GM12878 (cell line): Measurements from ENCODE around the gene BIRC3. TPM values are rescaled to one million over a fixed set of nuclear protein-coding genes. Genes with fewer than 3 reads are reported as not detected.

Experiments used
- ATAC-seq: fragments of 200-7000 bp; cut with Tn5 transposase; 3 replicates; pipeline ENCODE4 v1.9.1; 2020; ENCODE audit warnings: mild to moderate bottlenecking, moderate library complexity
- BruUV-seq: library from RNA; stranded (reverse); fragments of 400-500 nt; replicated peaks from 2 replicates; lab custom pipeline; 2021; lab: Mats Ljungman, UMichigan
- CTCF ChIA-PET: fragments of 300-600 bp; sonication (Branson Sonifier 250); formaldehyde crosslinking; extraction: SDS; loops from one replicate; lab custom pipeline; 2021; ENCODE audit warnings: inconsistent platforms; lab: Yijun Ruan, JAX
- POLR2A ChIA-PET: fragments of 350-600 bp; formaldehyde crosslinking; extraction: SDS; loops from one replicate; lab custom pipeline; 2021; ENCODE audit warnings: inconsistent platforms; lab: Charles Lee
- RAD21 ChIA-PET: fragments of 300-600 bp; sonication (Branson Sonifier 250); formaldehyde crosslinking; loops from one replicate; lab custom pipeline; 2023; ENCODE audit warnings: antibody characterized with exemption; ENCODE audit not compliant: unreplicated experiment; lab: Charles Lee
- SMC1A ChIA-PET: fragments of 300-600 bp; sonication (Branson Sonifier 250); formaldehyde crosslinking; loops from one replicate; lab custom pipeline; 2023; ENCODE audit not compliant: unreplicated experiment, uncharacterized antibody; lab: Charles Lee
- DNase-seq: peaks from one replicate; pipeline ENCODE4 v3.0.0-alpha.2; 2011; ENCODE audit warnings: low read depth, low spot score
- FAIRE-seq: peaks from 3 replicates; lab custom pipeline; 2011; peaks lifted over from hg19 to GRCh38; lab: Jason Lieb, UNC
- H2AFZ ChIP-seq: 2 replicates; pipeline ENCODE4 v1.6.0; 2011; ENCODE audit warnings: low read depth, low read length, control low read depth; ENCODE audit not compliant: control insufficient read depth
- H3K27ac ChIP-seq: 2 replicates; pipeline ENCODE4 v1.5.1; 2011; ENCODE audit warnings: control low read depth; ENCODE audit not compliant: control insufficient read depth, insufficient read depth
- H3K27me3 ChIP-seq, 2 experiments: replicated peaks in 1 of 2; 2 replicates each; pipeline versions ENCODE4 v1.6.0 to v1.6.1; 2011; ENCODE audit warnings: low read length in 1 of 2; ENCODE audit not compliant: control insufficient read depth in 2 of 2, insufficient read depth in 2 of 2
- H3K36me3 ChIP-seq, 2 experiments: 2 replicates each; pipeline ENCODE4 v1.5.1; 2011; ENCODE audit warnings: low read length in 1 of 2; ENCODE audit not compliant: control insufficient read depth in 2 of 2, insufficient read depth in 2 of 2
- H3K4me1 ChIP-seq: 2 replicates; pipeline ENCODE4 v1.6.1; 2011; ENCODE audit warnings: mild to moderate bottlenecking, low read length, moderate library complexity, mixed read lengths; ENCODE audit not compliant: control insufficient read depth, insufficient read depth
- H3K4me2 ChIP-seq: 2 replicates; pipeline ENCODE4 v1.6.0; 2011; ENCODE audit warnings: control low read depth; ENCODE audit not compliant: control insufficient read depth, insufficient read depth
- H3K4me3 ChIP-seq: fragments of 200-600 bp; sonication (generic); 2 replicates; pipeline ENCODE4 v1.5.1; 2016
- H3K79me2 ChIP-seq: 2 replicates; pipeline ENCODE4 v1.6.0; 2011; ENCODE audit warnings: low read length; ENCODE audit not compliant: control insufficient read depth, insufficient read depth
- H3K9ac ChIP-seq: 2 replicates; pipeline ENCODE4 v1.8.0; 2011; ENCODE audit warnings: low read length, control low read depth, mixed read lengths; ENCODE audit not compliant: control insufficient read depth, insufficient read depth
- H3K9me3 ChIP-seq: replicated peaks from 3 replicates; pipeline ENCODE4 v1.5.1; 2011; ENCODE audit warnings: mild to moderate bottlenecking, low read length; ENCODE audit not compliant: control insufficient read depth, insufficient read depth
- H4K20me1 ChIP-seq: 2 replicates; pipeline ENCODE4 v1.6.0; 2011; ENCODE audit not compliant: control insufficient read depth, insufficient read depth
- ESRRA ChIP-seq: IDR thresholded peaks from 2 replicates; pipeline ENCODE4 v1.6.1; 2012; ENCODE audit warnings: mild to moderate bottlenecking, low read length, improper control_type of control experiment
- POLR2A ChIP-seq: IDR thresholded peaks from 2 replicates; pipeline ENCODE4 v1.6.1; 2011; ENCODE audit warnings: low read depth, mild to moderate bottlenecking, low read length
- TCF7 ChIP-seq: IDR thresholded peaks from 2 replicates; pipeline ENCODE4 v1.6.1; 2014; ENCODE audit warnings: antibody characterized with exemption, borderline replicate concordance
- WGBS: methylation state at CpG from one replicate; pipeline ENCODE4 v1.1.6; 2016; ENCODE audit warnings: low lambda C conversion rate; ENCODE audit not compliant: insufficient replicate concordance, insufficient coverage; ENCODE audit errors: missing lambda C conversion rate; 5-methylcytosine and 5-hydroxymethylcytosine counted together
- in situ Hi-C: fragments of 300-500 bp; cut with MboI; formaldehyde crosslinking; loops from 9 replicates; pipeline ENCODE4 v1.14.3; 2018; ENCODE audit warnings: mixed read lengths
- intact Hi-C: fragments of 100-400 bp; cut with micrococcal nuclease; formaldehyde crosslinking; loops from one replicate; pipeline ENCODE4 v1.14.2; 2022; ENCODE audit not compliant: unreplicated experiment
- polyA plus RNA-seq, 11 experiments: library from polyadenylated mRNA; depleted of rRNA in 4 of 11; unstranded in 6 of 11; stranded (reverse) in 5 of 11; fragments of >200 nt; fragmentation: Nextera tagmentation in 4 of 11; fragmentation: Illumina TruSeq in 1 of 11; extraction: Ambion mirVana in 4 of 11; extraction: Trizol in 1 of 11; gene quantifications; 1 replicate in 1 of 11; 2 replicates in 10 of 11; pipeline versions ENCODE4 v1.2.1 to v1.2.3, GENCODE V29; 2011 to 2016; ENCODE audit warnings: inconsistent platforms in 2 of 11, missing spikeins in 2 of 11, low read depth in 1 of 11
- total RNA-seq, 4 experiments: library from RNA; depleted of rRNA in 3 of 4; stranded (reverse); fragments of >200 nt in 3 of 4; fragmentation: Illumina TruSeq in 1 of 4; extraction: Trizol in 1 of 4; gene quantifications; 2 replicates each; pipeline versions ENCODE4 v1.2.1 to v1.2.3, GENCODE V29; 2013 to 2021
- TF ChIP-seq, protein P1 (sequence below), 3 experiments: IDR thresholded peaks in 2 of 3; conservative IDR thresholded peaks in 1 of 3; 2 replicates each; pipeline ENCODE4 v1.5.1; 2011; ENCODE audit warnings: low read depth in 3 of 3, low read length in 3 of 3, mild to moderate bottlenecking in 3 of 3, control low read depth in 2 of 3, moderate library complexity in 2 of 3, inconsistent platforms in 1 of 3, mixed read lengths in 1 of 3; ENCODE audit not compliant: control insufficient read depth in 2 of 3, insufficient read depth in 1 of 3; ENCODE audit errors: extremely low read depth in 1 of 3

The BIRC3 gene
- total and polyA plus RNA-seq, 10 of the 15 experiments (the other 5 are each of a cell fraction or from before 2014, with no cell fraction given) = 42.1 to 351 (median 83.7) TPM

DNA sequence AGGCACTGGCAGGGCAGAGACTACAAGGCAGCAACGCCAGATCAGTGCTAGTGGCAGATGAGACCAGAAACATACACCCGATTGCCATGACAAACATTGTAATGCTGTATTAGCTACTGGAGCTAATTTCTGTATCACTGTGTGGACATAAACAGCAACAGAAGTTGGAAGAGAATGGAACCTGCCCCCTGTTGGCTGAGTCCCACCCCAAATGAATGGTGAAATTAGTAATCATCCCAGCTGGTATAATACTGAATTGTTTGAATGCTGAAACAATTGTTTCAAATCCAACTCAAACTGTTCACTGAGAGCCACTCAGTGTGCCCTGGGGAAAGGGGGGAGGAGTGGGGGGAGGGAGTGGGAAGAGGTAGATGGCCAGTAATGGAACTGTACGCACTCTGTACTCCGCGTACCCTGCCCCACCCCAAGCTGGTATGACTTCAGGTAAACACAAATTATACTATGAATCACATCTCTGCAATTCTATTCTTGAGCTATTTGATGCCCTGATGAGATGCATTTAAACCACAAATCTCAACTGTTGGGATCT is 11.2 kb upstream of the BIRC3 start:
- RAD21 ChIA-PET = interaction anchor here (1.8 to 3.8 kb wide), 2 partner anchors 12 to 307 kb away, joined by 7 to 17 read pairs; no protein-coding TSS in a partner anchor
- H3K9me3 ChIP-seq = peaks cover 7% of the 10 kb centered on the region; the same call in 2 of the 3 replicates
- peaks cover 9% of the 10 kb centered on the region for H3K4me1 ChIP-seq
- in situ Hi-C loops = no loop called here
- H3K36me3 ChIP-seq = no peaks in the 10 kb centered on the region
- no peaks in the 10 kb centered on the region for H4K20me1 ChIP-seq
- no peak overlapping the region for H3K9ac ChIP-seq
- no peak overlapping the region for H3K4me3 ChIP-seq
- FAIRE-seq (no peak), ATAC-seq (peak; percentile 50), DNase-seq (no peak)
- no peaks in the 10 kb centered on the region for H3K27me3 ChIP-seq
- H3K4me2 ChIP-seq = no peak overlapping the region
- no peaks in the 10 kb centered on the region for H3K79me2 ChIP-seq
- no peak overlapping the region for H3K27ac ChIP-seq
- TF ChIP-seq ESRRA (no peak), POLR2A (no peak), TCF7 (no peak)
- TF ChIP-seq, protein P1, sequence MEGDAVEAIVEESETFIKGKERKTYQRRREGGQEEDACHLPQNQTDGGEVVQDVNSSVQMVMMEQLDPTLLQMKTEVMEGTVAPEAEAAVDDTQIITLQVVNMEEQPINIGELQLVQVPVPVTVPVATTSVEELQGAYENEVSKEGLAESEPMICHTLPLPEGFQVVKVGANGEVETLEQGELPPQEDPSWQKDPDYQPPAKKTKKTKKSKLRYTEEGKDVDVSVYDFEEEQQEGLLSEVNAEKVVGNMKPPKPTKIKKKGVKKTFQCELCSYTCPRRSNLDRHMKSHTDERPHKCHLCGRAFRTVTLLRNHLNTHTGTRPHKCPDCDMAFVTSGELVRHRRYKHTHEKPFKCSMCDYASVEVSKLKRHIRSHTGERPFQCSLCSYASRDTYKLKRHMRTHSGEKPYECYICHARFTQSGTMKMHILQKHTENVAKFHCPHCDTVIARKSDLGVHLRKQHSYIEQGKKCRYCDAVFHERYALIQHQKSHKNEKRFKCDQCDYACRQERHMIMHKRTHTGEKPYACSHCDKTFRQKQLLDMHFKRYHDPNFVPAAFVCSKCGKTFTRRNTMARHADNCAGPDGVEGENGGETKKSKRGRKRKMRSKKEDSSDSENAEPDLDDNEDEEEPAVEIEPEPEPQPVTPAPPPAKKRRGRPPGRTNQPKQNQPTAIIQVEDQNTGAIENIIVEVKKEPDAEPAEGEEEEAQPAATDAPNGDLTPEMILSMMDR (IDR thresholded peaks at IDR 0.05 in 2 of 3, conservative IDR thresholded peaks at IDR 0.05 in 1 of 3; ENCODE audit: control insufficient read depth in 2 of 3, extremely low read depth in 1 of 3, insufficient read depth in 1 of 3, low read depth in 3 of 3, low read length in 3 of 3) = 0 out of 6 replicates have a peak, but pooled peaks of 1 of the 3 experiments have one; percentile 6
- 80% methylated on average over 5 of the region's 5 CpGs for WGBS
- no peak overlapping the region for H2AFZ ChIP-seq
- intact Hi-C loops = no loop called here
- POLR2A ChIA-PET = interaction anchor here (1.0 to 1.6 kb wide), 2 partner anchors 9 to 12 kb away, joined by 6 to 7 read pairs; no protein-coding TSS in a partner anchor
- BruUV-seq = no TSS peak
- CTCF ChIA-PET = interaction anchor here (1.0 to 12.0 kb wide), 5 partner anchors 14 to 308 kb away, joined by 3 to 219 read pairs (median 5); no protein-coding TSS in a partner anchor
- SMC1A ChIA-PET = interaction anchor here (1.1 to 1.6 kb wide), 4 partner anchors 10 to 18 kb away, joined by 4 to 10 read pairs (median 4); no protein-coding TSS in a partner anchor
